HG03159 (cell line): ENCODE data around the gene XRCC5.
"Not testable (repeated sequence)": the region's sequence is repeated elsewhere in the genome, so short reads cannot be mapped to it uniquely, and the experiment has no call there.

ENCODE experiments used
- ATAC-seq: cut with Tn5 transposase; IDR thresholded peaks from one replicate; pipeline ENCODE4 v1.9.1; 2021; ENCODE audit warnings: mild to moderate bottlenecking, moderate library complexity; ENCODE audit not compliant: unreplicated experiment

Gene XRCC5

GRCh38 chr2:216116418-216116817 is 7.3 kb downstream of the XRCC5 start:
- no peak for ATAC-seq

GRCh38 chr2:216117561-216118340 is 8.6 kb downstream of the XRCC5 start:
- no peak for ATAC-seq

- ATAC-seq = no peak
Observed at GRCh38 chr2:216118474-216118873, 9.3 kb downstream of the XRCC5 start.

DNA sequence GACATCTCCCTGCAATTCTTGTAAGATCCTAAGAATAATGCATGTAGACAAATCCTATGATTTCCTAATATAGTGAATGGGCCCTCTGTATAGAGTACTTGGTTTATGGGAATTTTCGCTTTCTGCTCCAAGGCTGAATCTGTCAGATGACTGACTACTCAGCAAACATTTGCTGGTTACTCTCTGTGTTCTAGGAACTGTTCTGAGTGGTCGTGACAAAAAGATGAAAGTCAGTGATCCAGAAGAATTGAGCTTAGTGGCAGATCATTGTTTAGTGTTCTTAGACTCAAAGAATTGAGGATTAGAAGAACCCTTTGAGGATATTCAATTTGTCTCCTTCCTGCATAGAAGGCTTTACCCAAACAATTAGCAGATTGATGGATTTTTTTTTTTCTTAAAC is 10.0 kb downstream of the XRCC5 start:
- ATAC-seq = no peak

DNA sequence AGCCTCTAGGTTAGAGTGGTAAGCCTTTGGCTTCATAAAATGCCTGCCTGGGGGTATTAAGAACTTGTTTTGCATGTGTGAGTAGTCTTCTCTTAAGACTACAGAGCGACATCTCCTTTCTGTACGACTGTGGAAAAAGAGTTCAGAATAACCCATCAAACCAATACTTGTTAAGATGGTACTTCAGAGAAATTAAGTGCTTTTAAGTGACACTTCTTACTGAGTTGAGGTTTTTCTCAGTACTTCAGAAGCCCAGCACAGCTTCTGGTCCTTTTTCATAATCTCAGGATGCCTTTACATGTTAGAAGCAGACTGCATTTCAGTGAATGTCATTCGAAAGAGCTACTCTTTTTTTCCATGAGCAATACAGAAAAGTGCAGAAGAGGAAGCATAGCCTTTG is 10.8 kb downstream of the XRCC5 start:
- no peak for ATAC-seq

- ATAC-seq = no peak
Observed at GRCh38 chr2:216121255-216121654, 12.1 kb downstream of the XRCC5 start.

DNA sequence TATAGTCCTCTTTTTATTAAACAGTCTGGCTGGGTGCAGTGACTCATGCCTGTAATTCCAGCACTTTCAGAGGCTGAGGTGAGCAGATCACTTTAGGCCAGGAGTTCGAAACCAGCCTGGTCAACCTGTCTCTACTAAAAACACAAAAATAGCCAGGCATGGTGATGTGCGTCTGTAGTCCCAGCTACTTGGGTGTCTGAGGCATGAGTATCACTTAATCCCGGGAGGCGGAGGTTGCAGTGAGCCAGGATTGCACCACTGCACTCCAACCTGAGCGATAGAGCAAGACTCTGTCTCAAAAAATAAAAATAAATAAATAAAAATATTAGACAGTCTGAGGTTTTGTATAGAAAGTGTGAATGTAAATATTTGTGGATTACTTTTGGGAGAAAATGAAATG is 17.8 kb downstream of the XRCC5 start:
- ATAC-seq = no peak

GRCh38 chr2:216130346-216130971 is 21.3 kb downstream of the XRCC5 start:
- ATAC-seq = no peak

- ATAC-seq = no peak
Observed at GRCh38 chr2:216131175-216131926, 22.2 kb downstream of the XRCC5 start.

DNA sequence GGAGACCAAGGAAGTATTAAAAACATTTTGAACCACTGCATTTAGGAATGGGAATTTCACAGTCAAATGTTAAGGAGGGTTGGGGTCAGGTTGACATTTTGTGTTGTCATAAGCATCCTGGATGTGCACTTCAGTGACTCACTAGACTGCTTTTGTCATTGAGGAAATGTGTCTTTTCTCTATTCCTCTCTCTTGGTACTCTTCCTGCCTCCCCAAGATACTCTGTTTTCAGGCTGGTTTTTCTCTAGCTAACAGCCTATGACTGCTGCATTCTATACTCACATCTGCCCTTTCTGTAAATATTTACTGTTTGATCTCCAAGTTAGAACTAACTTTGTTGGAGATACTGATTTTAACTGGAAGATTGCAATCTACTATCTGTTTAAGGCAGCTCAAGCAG is 23.4 kb downstream of the XRCC5 start:
- no peak for ATAC-seq

GRCh38 chr2:216133397-216133796 is 24.2 kb downstream of the XRCC5 start:
- no peak for ATAC-seq

GRCh38 chr2:216134958-216135541 is 25.9 kb downstream of the XRCC5 start:
- no peak for ATAC-seq

DNA sequence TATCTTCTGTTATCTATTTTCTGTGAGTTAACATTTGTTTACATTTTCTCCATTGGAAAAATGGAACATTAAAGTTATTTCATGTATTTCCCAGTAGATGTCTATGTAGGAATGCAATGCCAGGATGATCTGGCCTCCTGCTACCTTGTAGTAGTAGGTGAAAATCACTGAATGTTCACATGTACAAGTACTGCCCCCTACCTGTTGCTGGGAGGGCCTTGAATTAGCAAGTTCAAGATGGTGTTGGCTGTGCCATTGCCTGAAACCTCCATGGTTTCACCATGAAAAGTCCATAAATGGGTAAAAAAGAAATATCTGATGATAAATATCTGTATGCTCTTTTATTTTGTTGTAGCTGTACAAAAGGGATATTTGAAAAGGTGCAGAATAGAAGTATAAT is 30.7 kb downstream of the XRCC5 start:
- no peak for ATAC-seq

GRCh38 chr2:216141516-216141915 is 32.4 kb downstream of the XRCC5 start:
- not testable (repeated sequence) for ATAC-seq

- peak; percentile 96 for ATAC-seq
Observed at GRCh38 chr2:216142540-216142939, 33.4 kb downstream of the XRCC5 start.

DNA sequence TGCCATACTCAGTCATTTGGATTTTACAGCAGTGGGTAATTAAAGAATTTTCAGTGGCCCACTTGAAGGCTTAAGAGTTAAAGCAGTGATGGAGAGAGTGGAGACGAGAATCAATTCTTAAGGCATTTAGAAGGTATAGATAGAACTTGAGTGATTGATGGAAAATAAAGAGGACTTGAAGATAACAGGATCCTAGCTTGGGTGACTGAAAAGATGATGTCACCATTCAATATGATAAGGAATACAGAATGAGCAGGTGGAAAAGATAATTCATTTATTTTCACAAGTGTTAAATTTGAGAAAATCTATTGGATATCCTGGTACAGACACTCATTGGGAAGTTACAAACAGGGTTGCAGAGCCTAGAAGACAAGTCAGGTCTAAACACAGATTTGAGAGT is 35.2 kb downstream of the XRCC5 start:
- no peak for ATAC-seq

DNA sequence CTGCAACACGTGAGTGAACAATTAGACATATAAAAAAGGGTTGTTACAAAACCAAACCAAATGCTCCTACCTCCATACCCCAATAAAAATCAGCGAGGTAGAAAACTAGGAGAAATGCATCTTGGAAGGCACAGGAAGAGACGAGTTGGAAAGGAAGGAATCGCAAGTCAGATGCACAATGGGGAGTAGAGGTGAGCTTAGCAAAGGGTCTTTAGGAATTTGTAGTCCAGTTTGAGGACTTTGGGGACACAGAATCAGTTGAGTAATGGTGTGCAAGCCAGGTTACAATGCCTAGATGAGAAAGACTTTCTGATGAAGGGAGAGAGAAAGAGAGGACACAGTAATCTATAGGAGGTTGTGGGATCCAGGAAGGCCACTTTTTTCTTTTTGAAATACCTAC is 35.7 kb downstream of the XRCC5 start:
- ATAC-seq = no peak

- no peak for ATAC-seq
Observed at GRCh38 chr2:216146573-216146972, 37.4 kb downstream of the XRCC5 start.

- no peak for ATAC-seq
Observed at GRCh38 chr2:216147172-216148131, 38.3 kb downstream of the XRCC5 start.

- ATAC-seq = no peak
Observed at GRCh38 chr2:216148983-216149382, 39.8 kb downstream of the XRCC5 start.
